B cell (primary cell): ENCODE results near the gene NAV2. TPM values are rescaled to one million over a fixed set of nuclear protein-coding genes. Genes with fewer than 3 reads are reported as not detected.

Experiments used
- ATAC-seq: fragments of 200-7000 bp; cut with Tn5 transposase; one replicate; pipeline ENCODE4 v1.10.0; 2021; ENCODE audit warnings: low read depth, mild to moderate bottlenecking, moderate number of reproducible peaks, moderate library complexity
- CTCF ChIA-PET: fragments of 350-600 bp; sonication (Branson Sonifier 250); formaldehyde crosslinking; loops from one replicate; lab custom pipeline; 2021; ENCODE audit warnings: antibody characterized with exemption, inconsistent platforms; lab: Charles Lee
- POLR2A ChIA-PET: fragments of 350-600 bp; sonication (Branson Sonifier 250); formaldehyde crosslinking; loops from one replicate; lab custom pipeline; 2021; ENCODE audit warnings: antibody characterized with exemption; lab: Charles Lee
- DNase-seq: peaks from one replicate; pipeline ENCODE4 v3.0.0; 2013
- H2AFZ ChIP-seq: 2 replicates; pipeline ENCODE4 v1.6.1; 2012; ENCODE audit warnings: mild to moderate bottlenecking, low read depth, low read length; ENCODE audit not compliant: insufficient read depth, poor library complexity, severe bottlenecking
- H3K27ac ChIP-seq, 2 donors: 1 replicate in 1 of 2; 2 replicates in 1 of 2; pipeline ENCODE4 v1.5.1; 2012 to 2013; ENCODE audit warnings: low read length in 2 of 2, mild to moderate bottlenecking in 2 of 2, moderate library complexity in 1 of 2
- H3K27me3 ChIP-seq, 4 experiments: fragments of 200-600 bp in 1 of 4; sonication (generic) in 1 of 4; replicated peaks in 1 of 4; 1 replicate in 2 of 4; 2 replicates in 2 of 4; pipeline versions ENCODE4 v1.6.1 to v1.7.0; 2013 to 2016; ENCODE audit warnings: low read length in 3 of 4, mild to moderate bottlenecking in 2 of 4, mixed read lengths in 1 of 4, moderate library complexity in 1 of 4; ENCODE audit not compliant: insufficient read depth in 4 of 4, control insufficient read depth in 3 of 4; ENCODE audit errors: control extremely low read depth in 1 of 4
- H3K36me3 ChIP-seq, 2 experiments: replicated peaks in 1 of 2; 1 replicate in 1 of 2; 2 replicates in 1 of 2; pipeline versions ENCODE4 v1.6.1 to v1.7.1; 2013; ENCODE audit warnings: low read length in 1 of 2; ENCODE audit not compliant: insufficient read depth in 2 of 2, control insufficient read depth in 1 of 2; ENCODE audit errors: control extremely low read depth in 1 of 2, extremely low read depth in 1 of 2
- H3K4me1 ChIP-seq, 2 donors: fragments of 200-600 bp in 1 of 2; sonication (generic) in 1 of 2; 1 replicate in 1 of 2; 2 replicates in 1 of 2; pipeline versions ENCODE4 v1.5.1 to v1.6.1; 2013 to 2017; ENCODE audit warnings: low read length in 2 of 2; ENCODE audit not compliant: control insufficient read depth in 2 of 2, insufficient read depth in 2 of 2
- H3K4me2 ChIP-seq: replicated peaks from 2 replicates; pipeline ENCODE3; 2012; ENCODE audit warnings: mild to moderate bottlenecking, low read depth, low read length; ENCODE audit not compliant: poor library complexity, severe bottlenecking
- H3K4me3 ChIP-seq, 5 experiments: fragments of 200-600 bp in 1 of 5; sonication (generic) in 1 of 5; 1 replicate in 3 of 5; 2 replicates in 2 of 5; pipeline versions ENCODE4 v1.5.1 to v1.7.0; 2011 to 2016; ENCODE audit warnings: low read length in 4 of 5, mild to moderate bottlenecking in 4 of 5, low read depth in 2 of 5, control low read depth in 1 of 5, moderate library complexity in 1 of 5; ENCODE audit not compliant: insufficient read depth in 1 of 5; ENCODE audit errors: control extremely low read depth in 1 of 5, extremely low read depth in 1 of 5
- H3K79me2 ChIP-seq: fragments of 200-600 bp; sonication (generic); one replicate; pipeline ENCODE4 v1.6.0; 2016; ENCODE audit warnings: low read length; ENCODE audit not compliant: control insufficient read depth, insufficient read depth
- H3K9ac ChIP-seq: fragments of 200-600 bp; sonication (generic); 2 replicates; pipeline ENCODE4 v1.6.1; 2017; ENCODE audit warnings: mild to moderate bottlenecking, low read length, moderate library complexity
- H3K9me3 ChIP-seq, 3 donors: one replicate each; pipeline versions ENCODE4 v1.6.1 to v1.7.1; 2013; ENCODE audit warnings: low read length in 2 of 3; ENCODE audit not compliant: control insufficient read depth in 2 of 3, insufficient read depth in 1 of 3; ENCODE audit errors: control extremely low read depth in 1 of 3
- H4K20me1 ChIP-seq: 2 replicates; pipeline ENCODE4 v1.6.0; 2012; ENCODE audit warnings: mild to moderate bottlenecking, low read length; ENCODE audit not compliant: insufficient read depth, control insufficient read depth, poor library complexity, severe bottlenecking
- H3K27ac Mint-ChIP-seq: one replicate; pipeline ENCODE4 v1.8.0; 2021; ENCODE audit warnings: mixed read lengths
- H3K27me3 Mint-ChIP-seq: one replicate; pipeline ENCODE4 v1.8.0; 2021; ENCODE audit warnings: mixed read lengths
- H3K4me1 Mint-ChIP-seq: one replicate; pipeline ENCODE4 v1.8.0; 2021; ENCODE audit warnings: mixed read lengths
- H3K4me3 Mint-ChIP-seq: one replicate; pipeline ENCODE4 v1.8.0; 2021; ENCODE audit warnings: mixed read lengths
- H3K9me3 Mint-ChIP-seq: one replicate; pipeline ENCODE4 v1.8.0; 2022; ENCODE audit warnings: mixed read lengths; ENCODE audit not compliant: insufficient read depth
- EZH2 ChIP-seq: IDR thresholded peaks from 2 replicates; pipeline ENCODE4 v1.6.1; 2012; ENCODE audit warnings: borderline replicate concordance, low read depth, mild to moderate bottlenecking, moderate library complexity, low read length; ENCODE audit not compliant: insufficient read depth, poor library complexity, severe bottlenecking
- WGBS: methylation state at CpG from one replicate; pipeline ENCODE4 v1.1.5; 2013; ENCODE audit warnings: missing lambda C conversion rate; ENCODE audit not compliant: insufficient coverage; 5-methylcytosine and 5-hydroxymethylcytosine counted together
- intact Hi-C: fragments of 100-400 bp; cut with micrococcal nuclease; formaldehyde crosslinking; loops from one replicate; pipeline ENCODE4 v1.10.0; 2022
- polyA plus RNA-seq: library from polyadenylated mRNA; depleted of rRNA; stranded (reverse); fragments of >200 nt; gene quantifications from 2 replicates; pipeline ENCODE4 v1.2.3, GENCODE V29; 2012
- total RNA-seq, 2 donors: library from RNA; stranded (reverse); fragments of 120-200 nt in 1 of 2; gene quantifications; 1 replicate in 1 of 2; 2 replicates in 1 of 2; pipeline versions ENCODE4 v1.2.3 to v1.2.4, GENCODE V29; 2013 to 2022
- TF ChIP-seq, protein P1 (sequence below): fragments of 200-600 bp; IDR thresholded peaks from one replicate; pipeline ENCODE4 v1.8.0; 2022; ENCODE audit warnings: antibody characterized with exemption, mild to moderate bottlenecking

NAV2 gene
- total and polyA plus RNA-seq, 2 donors (not counting 1 experiment from before 2014, with no cell fraction given): 0.82 to 22.2 TPM

DNA sequence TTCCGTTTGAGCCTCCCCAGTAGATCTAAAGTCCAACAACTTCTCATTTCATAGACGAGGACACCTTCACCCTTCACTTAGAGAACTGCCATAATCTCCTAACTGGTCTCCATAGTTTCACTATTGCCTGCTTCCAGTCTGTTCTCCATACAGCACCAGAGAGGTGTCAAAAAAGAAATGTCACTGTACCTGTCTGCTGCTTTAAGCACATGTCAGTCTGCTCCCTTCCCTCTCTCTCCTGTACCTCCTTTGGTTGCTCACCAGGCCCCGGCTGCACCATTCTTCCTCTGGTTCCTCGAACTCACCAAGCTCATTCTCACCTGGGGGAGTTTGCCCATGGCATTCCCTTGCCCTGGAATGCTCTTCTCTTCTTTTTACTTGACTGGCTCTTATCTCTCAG lies 75.8 kb downstream of the NAV2 start:
- Histone ChIP-seq H3K4me2 (no peak overlapping the region), H3K79me2 (no peaks in the 10 kb centered on the region), H3K27ac (no peak overlapping the region), H3K27me3 (peaks cover 0 to 12% (median 0%) of the 10 kb centered on the region in 4 experiments), H3K9ac (no peak overlapping the region), H4K20me1 (no peaks in the 10 kb centered on the region), H3K4me1 (no peaks in the 10 kb centered on the region), H3K9me3 (no peaks in the 10 kb centered on the region), H3K36me3 (no peaks in the 10 kb centered on the region), H3K4me3 (no peak overlapping the region), H2AFZ (no peak overlapping the region)
- 87% methylated on average over 3 of the region's 4 CpGs for WGBS
- intact Hi-C loops: no loop called here
- Mint-ChIP-seq H3K4me3 (no peak overlapping the region), H3K9me3 (no peaks in the 10 kb centered on the region), H3K27me3 (peaks cover 17% of the 10 kb centered on the region), H3K27ac (no peak overlapping the region), H3K4me1 (no peaks in the 10 kb centered on the region)
- ATAC-seq (no peak), DNase-seq (no peak)
- CTCF ChIA-PET: no interaction called here
- POLR2A ChIA-PET: no interaction called here
- TF ChIP-seq EZH2: no peak

DNA sequence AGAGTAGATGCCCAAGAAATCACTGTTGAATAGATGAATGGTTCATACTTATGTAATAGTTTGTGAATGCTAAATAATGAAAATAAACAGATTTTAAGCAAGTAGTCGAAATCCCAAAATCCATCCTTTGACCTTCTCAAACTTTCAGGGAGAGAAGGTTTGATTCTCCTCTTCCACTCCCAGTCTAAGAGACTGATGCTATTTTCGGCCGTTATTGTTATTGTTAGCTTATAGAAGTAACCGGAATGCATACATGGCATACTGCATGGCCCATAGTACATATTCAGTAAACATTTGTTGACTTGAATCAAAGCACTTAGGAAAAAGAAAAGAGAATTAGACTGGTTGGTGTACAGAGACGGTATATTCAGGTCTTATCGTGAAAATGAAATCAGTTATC lies 76.6 kb downstream of the NAV2 start:
- no peak overlapping the region for H3K9ac ChIP-seq
- ChIA-PET POLR2A (no interaction called here), CTCF (no interaction called here)
- no peaks in the 10 kb centered on the region for H3K9me3 ChIP-seq
- 100% methylated on average over 2 of the region's 6 CpGs for WGBS
- peaks cover 0 to 12% (median 0%) of the 10 kb centered on the region in 4 experiments for H3K27me3 ChIP-seq
- no peak overlapping the region for H2AFZ ChIP-seq
- no peak overlapping the region for H3K4me2 ChIP-seq
- H3K4me1 ChIP-seq: no peaks in the 10 kb centered on the region
- H4K20me1 ChIP-seq: no peaks in the 10 kb centered on the region
- Mint-ChIP-seq H3K27me3 (peaks cover 18% of the 10 kb centered on the region), H3K9me3 (no peaks in the 10 kb centered on the region), H3K27ac (no peak overlapping the region), H3K4me3 (no peak overlapping the region), H3K4me1 (no peaks in the 10 kb centered on the region)
- DNase-seq (no peak), ATAC-seq (no peak)
- intact Hi-C loops: no loop called here
- H3K79me2 ChIP-seq: no peaks in the 10 kb centered on the region
- no peaks in the 10 kb centered on the region for H3K36me3 ChIP-seq
- H3K4me3 ChIP-seq: no peak overlapping the region
- H3K27ac ChIP-seq: no peak overlapping the region
- TF ChIP-seq, protein P1, sequence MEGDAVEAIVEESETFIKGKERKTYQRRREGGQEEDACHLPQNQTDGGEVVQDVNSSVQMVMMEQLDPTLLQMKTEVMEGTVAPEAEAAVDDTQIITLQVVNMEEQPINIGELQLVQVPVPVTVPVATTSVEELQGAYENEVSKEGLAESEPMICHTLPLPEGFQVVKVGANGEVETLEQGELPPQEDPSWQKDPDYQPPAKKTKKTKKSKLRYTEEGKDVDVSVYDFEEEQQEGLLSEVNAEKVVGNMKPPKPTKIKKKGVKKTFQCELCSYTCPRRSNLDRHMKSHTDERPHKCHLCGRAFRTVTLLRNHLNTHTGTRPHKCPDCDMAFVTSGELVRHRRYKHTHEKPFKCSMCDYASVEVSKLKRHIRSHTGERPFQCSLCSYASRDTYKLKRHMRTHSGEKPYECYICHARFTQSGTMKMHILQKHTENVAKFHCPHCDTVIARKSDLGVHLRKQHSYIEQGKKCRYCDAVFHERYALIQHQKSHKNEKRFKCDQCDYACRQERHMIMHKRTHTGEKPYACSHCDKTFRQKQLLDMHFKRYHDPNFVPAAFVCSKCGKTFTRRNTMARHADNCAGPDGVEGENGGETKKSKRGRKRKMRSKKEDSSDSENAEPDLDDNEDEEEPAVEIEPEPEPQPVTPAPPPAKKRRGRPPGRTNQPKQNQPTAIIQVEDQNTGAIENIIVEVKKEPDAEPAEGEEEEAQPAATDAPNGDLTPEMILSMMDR: no peak
- TF ChIP-seq EZH2: no peak
